HG02885 (cell line): ENCODE measurements around the gene CRABP2.

Source experiments
- ATAC-seq: cut with Tn5 transposase; IDR thresholded peaks from one replicate; pipeline ENCODE4 v1.9.1; 2021; ENCODE audit warnings: mild to moderate bottlenecking; ENCODE audit not compliant: unreplicated experiment, poor library complexity

CRABP2 gene

DNA sequence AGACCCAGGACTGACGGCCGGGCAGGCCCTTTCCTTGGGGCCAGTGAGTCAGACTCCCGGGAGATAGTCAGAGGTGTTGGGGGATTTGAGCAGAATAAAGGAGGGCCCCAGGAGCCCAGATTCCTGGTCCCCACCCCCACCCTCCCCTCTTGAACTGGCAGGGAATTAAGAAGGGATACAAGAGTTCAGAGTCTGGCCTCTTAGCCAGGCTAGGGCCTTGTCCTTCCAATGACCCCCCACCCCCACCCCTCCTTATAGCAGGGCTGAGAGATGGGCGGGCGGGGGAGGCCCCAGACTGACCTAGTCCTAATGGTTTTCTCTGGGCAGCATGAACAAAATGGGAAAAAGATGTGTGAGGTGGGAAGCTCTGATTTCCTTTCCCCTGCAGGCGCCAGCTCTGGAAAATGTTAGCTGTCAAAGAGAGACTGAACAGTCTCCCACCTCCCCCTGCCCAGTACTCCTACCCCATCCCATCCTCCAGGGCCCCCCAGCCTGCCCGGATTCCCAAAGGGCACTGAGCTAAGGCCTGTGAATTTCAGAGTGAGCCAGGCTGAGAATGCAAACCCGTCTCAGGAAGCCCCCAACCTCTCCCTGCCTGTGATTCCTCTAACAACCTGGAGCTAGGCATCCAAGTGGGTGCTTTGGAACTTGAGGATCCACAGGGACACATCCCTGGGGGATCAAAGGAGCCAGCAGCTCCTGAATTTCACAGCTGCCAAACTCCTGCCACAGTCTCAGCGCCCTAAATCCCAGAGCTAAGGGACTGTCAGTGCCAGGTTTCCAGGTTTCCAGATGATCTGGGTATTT is 5.8 kb upstream of the CRABP2 start:
- no peak for ATAC-seq

DNA sequence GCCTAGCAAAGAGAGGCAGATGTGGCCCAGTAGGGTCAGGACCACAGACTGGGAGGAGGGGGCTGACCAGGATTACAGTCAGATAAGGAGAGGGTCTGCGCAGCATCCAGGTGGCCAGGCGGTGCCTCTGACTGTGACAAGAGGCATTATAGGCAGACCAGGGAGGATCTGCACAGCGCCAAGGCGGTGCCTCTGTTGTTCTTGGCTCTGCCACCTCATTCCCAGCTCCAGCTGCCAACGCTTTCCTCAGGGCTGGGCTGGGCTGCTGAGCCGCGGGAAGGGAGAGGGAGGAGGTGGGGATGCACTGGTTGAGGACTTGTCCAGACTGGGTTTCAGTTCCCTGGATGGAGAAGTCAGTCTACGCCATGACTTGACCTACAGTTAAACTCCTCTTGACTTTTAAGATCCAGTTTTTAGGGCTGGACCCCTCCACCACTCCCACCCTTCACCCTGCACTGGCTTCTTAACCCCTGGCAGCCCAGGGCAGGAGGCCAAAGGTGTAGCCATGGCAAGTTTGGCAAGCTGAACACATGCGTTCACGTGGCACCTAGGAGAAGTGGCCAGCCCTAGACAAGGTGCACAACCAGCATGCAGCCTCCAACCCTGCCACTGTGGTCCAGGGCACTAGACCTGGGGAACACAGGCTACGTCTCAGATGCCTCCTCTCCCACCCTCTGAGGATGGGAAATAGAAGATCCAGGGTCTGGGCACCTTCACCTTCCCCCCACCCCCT is 4.5 kb upstream of the CRABP2 start:
- ATAC-seq = no peak

DNA sequence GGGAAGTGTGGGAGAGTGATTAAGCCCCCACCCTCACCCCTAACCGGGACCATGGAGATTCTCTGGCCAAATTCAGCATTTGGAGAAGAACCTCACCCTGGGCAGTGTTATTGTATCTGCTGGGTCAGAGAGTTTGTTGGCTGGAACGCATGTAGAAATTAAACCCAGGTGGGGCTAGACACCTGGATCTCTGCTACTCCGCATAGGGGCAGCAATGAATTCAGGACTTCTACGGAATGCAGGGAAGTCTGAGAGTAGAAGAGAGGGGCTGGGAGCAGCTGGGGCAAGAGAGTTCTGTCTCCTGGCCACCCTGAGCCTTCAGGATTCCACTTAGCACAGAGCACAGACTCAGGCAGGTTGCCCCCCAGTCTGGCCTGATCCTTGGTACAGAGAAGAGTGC is 3.6 kb upstream of the CRABP2 start:
- ATAC-seq = no peak

DNA sequence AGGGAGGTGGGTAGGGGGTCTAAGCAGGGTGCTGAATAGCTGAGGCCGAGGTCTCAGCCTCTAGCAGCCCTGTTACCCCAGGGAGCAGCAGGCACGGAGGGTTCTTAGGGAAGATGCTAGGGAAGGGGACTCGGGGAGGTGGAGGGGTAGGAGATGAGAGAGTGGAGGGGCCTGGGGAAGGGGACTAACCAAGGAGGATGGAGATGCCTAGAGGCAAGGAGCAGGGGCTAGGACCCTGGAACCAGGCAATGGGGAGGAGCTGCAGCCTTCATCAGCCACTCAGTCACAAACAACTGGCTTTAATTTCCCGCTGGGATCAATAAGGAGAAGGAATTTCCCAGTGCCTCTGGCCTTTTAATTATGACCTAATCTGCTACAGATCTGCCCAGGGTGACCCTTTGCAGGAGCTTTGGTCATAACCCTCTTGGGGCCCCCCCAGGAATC is 2.9 kb upstream of the CRABP2 start:
- ATAC-seq = no peak

DNA sequence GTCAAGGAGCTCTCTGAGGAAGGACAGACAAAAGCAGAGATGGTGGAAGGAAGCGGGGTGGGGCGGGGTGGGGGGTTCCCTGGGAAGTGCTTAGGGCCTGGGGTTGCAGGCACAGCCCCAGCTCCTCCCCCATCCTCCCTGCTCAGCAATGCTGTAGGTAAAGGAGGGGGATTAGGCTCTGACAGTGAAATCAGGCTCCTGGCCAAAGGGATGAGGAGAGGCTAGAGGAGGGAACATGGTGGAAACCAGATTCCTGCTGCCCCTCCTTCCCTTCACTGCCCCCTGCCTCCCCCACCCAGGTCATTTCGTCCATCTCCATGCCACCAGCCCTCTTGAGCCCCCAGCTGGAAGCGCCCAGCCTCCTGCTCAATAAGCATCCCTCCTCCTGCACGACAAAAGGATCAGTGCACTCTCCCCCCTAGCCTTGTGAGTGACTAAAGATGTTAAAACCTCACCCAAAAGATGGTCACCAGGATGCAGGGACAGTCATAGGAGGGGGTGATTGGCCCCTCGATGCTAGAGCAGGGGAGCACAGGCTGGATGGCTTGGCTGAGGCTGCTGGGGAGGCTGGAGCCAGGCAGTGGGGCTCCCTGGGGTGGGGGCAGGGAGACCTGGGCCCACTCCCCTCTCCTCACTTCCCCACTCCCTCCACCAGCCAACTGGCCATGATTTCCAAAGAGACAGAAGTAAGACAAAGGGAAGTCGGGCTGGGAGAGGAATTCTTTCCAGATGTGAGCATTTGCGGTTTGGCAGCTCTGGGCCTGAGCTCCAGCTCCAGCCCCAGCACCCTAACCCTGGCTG is 2.2 kb upstream of the CRABP2 start:
- ATAC-seq = no peak

DNA sequence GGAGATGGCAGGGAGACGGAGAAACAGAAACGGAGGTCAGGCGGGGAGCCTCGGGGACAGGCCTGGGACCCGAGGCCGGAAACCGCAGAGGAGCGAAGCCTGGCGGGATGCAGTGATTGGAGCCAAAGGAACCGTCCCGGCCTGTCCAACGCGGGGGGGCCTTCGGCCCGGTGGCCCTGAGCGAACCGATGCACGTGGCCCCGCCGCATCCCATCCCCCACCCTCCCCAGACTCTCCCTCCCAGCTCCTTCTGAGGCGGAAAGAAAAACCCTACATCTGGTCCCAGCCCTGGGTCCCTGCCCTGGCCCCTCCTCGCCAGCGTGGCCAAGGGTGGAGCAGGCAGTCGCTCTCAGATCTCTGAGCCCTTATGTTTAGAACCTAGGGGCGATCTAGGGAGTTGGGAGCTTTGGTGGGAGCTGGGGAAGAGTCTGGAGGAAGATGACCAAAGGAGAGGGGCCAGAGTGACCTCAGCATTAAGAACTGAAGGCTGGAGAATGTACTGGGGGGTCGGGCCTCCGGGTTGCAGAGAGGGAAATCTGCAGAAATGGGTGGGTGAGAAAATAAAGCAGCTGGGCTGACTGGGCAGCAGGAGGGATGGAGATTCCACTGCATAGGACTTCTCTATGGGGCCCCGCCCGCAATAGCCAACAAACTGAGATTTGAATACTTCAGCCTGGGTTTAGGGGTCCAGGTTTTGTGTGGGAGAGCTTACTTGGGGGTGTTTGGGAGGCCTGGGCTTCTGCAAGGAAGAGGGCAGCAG is 1.5 kb upstream of the CRABP2 start:
- ATAC-seq = no peak

DNA sequence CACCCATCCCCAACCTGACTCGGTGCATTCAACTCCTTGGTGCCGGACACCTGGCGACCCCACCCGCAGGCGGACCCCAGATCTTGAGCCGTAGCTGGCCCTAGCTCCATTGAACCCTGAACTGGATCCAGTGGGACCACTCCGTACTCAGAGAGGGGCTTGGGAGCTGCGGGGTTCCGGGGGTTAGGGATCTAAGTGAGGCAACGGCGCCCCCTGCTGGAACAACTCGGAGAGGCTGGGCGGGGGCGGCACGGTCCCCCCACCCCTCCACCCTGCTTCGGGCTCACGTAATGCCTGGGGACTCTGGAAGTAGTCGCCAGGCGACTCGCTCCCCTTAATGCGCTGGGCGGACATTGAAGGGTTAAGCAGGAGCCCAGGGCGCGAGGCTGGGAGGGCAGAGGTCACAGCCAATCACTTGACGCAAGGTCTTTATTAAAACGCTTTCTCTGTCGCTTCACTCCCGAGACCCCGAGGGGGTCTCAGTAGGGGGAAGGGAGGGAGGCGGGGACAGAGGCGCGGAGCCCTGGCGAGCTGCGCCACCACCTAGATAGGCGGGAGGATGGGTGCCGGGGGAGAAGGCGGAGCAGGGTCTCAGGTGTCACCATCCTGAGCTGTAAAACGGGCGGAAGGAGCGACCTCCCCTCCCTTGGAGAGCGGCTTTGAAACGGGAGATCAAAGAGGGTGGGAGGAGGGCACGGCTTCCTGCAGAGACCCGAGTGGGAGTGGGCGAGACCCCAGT is 704 bp upstream of the CRABP2 start:
- ATAC-seq = no peak

DNA sequence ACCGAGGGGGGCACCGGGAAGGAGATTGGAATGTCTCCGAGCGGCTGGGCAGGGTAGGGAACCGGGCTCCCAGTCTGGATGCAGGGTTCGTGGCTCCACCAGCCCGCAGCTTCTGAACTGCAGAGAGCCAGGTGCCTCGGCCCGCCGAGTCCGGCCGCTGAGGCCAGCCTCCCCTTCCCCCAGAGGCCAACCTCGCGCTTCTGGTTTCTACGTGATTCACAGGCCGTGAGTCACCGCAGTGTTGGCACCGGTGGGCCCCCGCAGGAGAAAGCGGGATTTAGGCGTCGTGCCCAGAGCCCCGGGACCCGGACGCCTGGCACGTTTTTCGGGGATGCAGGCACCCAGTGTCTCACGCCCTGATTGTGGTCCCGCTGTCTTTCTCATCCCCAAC is 458 bp downstream of the CRABP2 start:
- no peak for ATAC-seq

DNA sequence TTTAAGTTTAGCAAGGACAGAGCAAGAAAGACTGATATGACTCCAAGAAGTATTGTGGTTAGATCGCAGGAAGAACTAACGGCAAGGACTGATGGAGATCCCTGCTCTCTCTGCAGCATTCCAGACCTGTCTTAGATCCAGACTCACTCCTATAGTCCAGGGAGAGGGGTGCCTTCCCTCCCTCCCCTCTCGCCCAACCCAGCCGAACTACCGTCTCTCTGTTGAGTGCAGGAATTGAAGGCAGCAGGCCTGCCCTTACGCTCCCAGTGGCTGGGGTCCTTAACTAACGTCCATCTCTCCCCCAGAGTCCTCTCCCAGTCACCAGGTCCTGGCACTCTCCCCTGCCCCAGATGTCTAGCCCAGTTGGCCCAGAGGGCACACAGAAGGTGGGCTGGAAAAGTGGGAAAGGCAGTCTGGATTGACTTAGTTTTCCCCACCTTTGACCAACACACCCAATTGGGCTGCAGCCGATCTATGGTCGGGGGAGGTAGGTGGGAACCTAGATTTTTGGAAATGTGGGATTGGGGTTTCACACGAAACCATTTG is 1.1 kb downstream of the CRABP2 start:
- ATAC-seq = no peak

DNA sequence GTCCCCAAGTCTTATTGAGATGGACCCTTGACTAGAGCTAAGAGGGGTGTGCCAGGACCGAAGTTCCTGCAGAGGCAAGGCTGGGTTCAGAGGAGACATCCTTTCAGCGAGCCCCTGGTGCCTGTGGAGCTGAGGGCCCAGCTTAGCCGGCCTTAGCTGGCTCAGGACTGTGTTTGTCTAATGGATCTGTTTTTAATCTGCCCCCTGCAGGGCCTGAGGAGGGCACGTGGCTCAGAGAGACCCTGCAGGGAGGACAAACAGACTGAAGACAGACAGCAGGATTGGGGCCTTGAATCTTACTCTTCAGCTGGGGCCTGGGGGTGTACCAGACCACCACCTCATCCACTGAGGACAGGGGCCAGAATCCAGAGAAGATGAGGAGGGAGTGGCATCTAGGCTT is 1.6 kb downstream of the CRABP2 start:
- no peak for ATAC-seq

DNA sequence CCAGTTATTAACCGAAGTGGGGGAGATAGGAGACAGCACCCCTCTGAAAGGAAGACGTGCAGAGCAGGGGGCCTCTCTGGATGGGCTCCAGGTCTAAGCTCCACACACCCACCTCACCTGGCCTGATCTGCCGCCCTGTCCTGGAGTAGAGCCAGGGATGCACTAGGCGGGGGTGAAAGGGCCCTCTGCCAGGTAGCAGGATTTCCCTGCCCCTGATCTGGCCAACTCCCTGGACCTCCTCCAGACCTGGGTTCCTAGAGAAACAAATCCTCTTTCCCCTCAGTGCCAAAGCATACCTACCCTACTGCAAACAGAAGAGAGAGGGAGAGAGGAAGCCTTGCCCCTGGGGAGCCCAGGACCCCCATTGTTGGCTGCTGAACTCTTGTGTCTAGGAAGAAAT is 2.0 kb downstream of the CRABP2 start:
- no peak for ATAC-seq

DNA sequence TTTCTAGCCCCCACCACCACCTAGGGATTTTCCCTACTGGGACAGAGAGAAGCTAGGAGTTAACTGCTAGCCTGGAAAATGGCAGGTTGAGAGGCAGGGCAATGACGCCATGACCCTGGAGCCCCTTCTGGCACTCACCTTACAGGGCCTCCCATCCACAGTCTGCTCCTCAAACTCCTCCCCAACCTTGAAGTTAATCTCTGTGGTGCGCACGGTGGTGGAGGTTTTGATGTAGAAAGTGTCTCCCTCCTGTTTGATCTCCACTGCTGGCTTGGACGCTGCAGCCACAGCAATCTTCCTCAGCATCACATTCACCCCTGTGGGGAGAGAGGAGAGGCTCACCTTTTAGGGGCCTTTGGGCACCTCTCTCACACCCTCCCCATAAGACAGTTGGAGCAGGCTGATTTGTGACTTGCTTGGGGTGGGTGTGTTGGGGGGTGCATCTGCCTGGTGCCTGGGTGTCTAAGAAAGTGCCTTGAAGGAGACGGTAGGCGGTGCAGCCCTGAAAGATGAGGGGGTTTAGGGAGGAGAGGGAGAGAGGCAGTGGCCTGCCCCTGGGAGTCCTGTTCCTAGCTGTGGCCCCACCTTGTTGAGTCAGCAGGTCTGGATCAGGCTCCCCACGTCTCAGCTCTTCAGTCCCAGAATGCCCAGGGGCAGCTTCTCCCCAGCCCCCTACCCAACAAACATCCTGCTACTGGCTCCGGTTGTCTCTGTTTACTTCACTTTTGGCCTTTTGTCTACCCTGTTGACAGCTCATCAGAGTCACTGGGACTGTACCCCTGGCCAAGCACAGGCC is 4.4 kb downstream of the CRABP2 start:
- no peak for ATAC-seq

DNA sequence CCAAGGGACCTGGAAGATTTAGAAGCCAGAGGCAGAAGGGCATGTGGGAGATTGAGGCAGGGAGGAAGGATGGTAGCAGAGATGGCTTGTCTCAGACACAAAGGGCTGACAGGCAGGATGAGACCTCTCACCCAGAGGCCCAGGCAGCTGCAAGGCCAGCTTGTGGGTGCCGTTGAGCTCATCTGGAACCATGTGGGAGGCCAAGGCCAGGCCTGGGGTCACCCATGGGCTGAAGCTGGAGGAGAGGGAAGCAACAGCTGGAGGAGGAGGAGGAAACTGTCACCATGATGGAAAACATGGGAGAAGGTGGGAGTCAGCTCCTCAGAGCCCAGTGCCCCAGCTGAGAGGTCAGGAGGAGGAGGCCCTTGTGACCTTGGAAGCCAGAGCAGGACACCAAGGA is 6.4 kb downstream of the CRABP2 start:
- ATAC-seq = no peak

DNA sequence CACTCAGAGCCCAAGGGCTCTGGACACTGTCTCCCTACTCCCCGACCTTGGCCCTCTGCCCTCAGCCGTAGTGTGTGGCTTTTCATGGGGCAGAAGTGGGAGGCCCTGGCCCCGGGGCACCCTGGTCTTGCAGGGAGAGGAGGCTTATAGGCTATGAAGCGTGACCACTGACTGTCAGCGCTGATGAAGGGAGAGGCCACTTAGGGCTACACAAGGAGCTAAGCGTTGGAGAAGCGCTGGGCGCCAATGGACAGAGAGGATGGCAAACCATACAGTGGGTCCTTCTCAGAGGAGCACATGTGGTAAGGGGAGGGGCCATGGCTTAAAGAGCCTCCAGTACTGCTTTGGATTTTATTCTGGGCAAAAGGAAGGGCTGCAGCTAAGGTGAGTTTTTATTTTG is 7.9 kb downstream of the CRABP2 start:
- ATAC-seq = no peak

DNA sequence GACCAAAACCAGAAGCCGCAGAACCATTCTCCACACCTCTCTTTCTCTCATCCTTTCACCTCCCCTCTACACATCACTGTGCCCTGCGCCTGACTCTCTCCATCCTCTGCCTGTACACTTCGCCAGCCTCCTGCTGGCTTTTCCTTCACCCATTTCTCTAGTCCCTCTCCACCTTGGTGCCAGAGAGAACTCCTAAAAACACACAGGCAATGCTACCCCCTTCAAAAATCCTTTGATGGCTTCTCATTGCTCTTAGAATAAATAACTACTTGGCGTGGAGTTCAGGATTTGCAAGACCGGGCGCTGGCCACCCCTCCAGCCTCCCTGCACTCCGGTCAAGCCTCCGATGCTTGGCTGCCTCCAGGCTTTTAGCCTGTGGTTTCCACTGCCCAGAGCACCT is 8.6 kb downstream of the CRABP2 start:
- ATAC-seq = no peak

DNA sequence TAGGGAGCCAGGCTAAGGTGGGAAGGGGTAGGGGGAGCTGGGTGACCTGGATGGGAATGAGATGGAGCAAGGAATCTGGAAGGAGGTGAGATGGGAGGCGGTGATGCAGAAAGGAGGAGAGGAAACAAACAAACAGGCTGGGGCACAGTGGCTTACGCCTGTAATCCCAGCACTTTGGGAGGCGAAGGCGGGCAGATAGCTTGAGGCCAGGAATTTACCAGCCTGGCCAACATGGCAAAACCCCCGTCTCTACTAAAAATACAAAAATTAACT is 10.8 kb downstream of the CRABP2 start:
- no peak for ATAC-seq

DNA sequence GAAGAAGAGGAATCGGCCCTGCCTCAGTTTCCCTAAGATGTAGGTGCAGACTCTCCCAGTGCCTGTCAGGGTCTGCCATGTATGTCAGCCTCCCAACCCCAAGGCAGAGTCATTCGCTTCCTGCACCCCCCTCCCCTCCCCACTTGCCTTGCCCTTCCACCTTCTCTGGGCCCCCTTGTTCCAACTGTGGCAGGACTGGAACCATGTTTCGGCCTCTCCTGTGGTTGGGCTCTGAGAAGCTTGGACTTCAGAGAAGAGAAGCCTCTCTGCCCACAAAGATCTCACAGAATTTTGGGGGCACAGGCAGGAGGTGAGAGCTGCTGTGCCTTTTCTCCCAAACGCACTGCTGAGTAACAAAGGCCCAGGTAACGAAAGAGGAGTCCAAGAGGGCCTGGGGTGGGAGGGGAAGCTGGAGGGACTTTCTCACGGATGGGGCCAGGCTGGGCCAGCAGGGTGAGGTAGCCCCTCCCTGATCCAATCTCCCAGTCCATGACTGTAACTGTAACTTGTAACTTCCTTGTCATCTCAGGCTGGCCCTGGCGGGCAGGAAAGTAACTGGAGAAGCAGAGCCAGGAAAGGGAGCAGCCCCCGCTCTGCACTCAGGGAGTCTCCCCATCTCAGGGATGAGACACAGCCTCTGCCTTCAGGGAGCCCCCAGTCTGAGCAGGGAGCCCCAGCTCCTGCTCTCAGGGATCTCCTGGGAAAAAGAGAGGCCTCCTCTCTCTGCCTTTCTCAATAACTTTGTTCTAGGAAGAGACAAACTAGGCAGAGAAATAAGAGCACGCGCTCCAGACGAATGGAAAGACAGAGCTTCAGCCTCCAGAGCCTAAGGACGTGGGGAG is 11.3 kb downstream of the CRABP2 start:
- no peak for ATAC-seq
